T1000 (cell line): ENCODE measurements around the gene FOXI1.

Experiments
- DNase-seq: peaks from one replicate; lab custom pipeline; 2025; ENCODE audit warnings: mixed read lengths; lab: John Stamatoyannopoulos, UW

FOXI1 gene

DNA sequence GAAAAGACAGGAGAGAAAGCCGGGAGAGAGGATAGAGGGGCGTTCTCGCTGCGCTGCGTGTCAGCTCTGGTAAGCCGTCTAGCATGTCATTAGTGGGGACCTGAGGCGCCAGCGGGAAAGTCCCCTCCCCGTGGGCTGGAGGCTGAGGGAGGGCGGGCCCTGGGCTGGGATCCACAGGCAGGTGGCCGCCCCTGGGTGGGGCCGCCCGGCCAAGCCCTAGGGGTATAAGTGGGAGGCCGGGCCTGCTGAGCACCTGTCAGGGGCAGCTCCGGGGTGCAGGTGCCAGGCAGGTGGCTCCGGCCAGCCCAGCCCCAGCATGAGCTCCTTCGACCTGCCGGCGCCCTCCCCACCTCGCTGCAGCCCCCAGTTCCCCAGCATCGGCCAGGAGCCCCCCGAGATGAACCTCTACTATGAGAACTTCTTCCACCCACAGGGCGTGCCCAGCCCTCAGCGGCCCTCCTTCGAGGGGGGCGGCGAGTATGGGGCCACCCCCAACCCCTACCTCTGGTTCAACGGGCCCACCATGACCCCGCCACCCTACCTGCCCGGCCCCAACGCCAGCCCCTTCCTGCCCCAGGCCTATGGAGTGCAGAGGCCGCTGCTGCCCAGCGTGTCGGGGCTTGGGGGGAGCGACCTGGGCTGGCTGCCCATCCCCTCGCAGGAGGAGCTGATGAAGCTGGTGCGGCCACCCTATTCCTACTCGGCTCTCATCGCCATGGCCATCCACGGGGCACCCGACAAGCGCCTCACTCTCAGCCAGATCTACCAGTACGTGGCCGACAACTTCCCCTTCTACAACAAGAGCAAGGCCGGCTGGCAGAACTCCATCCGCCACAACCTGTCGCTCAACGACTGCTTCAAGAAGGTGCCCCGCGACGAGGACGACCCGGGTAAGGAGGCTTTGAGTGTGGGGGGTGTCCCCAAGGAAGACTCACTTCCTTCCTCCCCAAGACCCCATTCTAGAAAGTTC lies at the start of gene FOXI1:
TSS of gene FOXI1 (plus strand) at position 256 of the 970 bp plus-strand sequence. CDS start at position 317, 61 bp downstream.
- no peak for DNase-seq

- DNase-seq = peak; percentile 7
Measured at GRCh38 chr5:170056561-170057267, 49.0 kb upstream of the FOXI1 start.

DNA sequence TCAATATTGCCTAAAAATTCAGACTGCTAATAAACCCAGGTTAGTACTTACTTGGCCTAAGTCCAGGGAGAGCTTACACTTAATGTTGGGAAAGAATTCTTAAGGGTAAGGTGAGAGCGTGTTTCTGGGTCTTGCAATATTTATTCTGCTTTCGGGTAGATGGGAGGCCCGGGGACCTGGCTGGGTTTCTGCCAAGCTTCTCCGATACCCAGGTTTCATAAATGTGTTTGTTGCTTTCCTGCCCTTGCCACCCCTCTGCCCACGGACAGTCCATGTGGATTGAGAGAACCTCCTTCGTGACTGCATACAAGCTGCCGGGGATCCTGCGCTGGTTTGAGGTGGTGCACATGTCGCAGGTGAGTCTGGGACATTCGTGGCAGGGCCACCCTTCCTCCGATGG lies 48.4 kb upstream of the FOXI1 start:
- DNase-seq = no peak

DNA sequence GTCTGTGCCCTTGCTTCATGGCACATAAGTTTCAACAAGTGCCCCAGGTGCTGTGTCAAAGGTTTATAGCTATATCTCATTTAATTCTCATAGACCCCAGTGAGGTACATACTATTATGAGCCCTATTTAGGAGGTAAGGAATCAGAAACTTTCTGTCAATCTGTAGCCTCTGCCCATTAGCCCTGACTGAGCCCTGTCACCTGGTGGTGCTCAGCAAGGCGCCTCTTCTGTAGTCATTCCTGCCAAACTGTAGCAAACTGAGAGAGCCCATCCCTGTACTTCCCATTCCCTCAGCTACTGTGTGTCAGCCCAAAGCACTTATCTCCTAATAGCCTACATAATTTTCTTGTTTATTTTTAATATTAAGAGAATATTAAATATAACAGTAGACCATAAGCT lies 46.5 kb upstream of the FOXI1 start:
- no peak for DNase-seq

GRCh38 chr5:170067152-170067551 lies 38.5 kb upstream of the FOXI1 start:
- DNase-seq = no peak

DNA sequence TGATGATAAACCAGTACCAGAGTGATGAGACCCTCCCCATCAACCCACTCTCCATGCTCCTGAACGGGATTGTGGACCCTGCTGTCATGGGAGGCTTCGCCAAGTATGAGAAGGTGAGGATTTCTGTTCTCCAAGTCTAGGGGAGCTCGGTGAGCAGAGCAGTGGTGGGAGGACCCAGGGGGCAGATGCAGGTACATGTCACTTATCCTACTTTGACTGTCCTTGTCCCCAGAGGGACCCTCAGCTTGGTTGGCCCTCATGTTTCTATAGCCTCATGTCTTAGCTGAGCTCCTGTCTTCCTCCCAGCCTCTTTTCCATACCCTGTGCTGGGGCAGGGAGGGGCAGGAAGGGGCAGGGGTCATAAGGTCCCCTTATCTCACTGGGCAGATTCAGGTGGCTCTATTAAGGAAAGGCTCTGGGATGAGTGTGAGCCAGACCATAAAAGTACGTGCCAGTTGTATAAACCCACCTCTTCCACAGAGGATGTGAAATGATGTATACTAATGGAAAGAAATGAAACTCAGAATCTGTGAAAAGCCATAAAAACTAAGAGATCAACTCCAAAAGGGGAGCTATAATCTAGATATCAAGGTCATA lies 38.0 kb upstream of the FOXI1 start:
- no peak for DNase-seq

GRCh38 chr5:170069512-170069911 lies 36.2 kb upstream of the FOXI1 start:
- no peak for DNase-seq

GRCh38 chr5:170070556-170071412 lies 34.9 kb upstream of the FOXI1 start:
- DNase-seq = no peak

DNA sequence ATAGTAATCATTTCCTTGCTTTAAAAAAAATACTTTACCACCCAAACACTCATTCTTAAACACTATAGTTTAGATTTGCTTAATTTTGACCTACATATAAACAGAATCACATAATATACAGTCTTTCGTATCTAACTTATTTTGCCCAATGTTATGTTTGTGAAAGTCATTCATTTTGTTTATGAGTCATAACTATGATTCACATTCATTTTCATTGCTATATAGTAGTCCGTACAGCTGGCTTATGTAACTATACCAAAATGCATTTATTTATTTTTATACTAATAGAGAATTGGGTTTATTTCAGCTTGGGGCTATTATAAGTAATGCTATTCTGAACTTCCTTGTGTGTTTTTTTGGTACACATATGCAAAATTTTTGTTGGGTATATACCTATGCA lies 33.9 kb upstream of the FOXI1 start:
- DNase-seq = no peak

GRCh38 chr5:170075696-170076095 lies 30.0 kb upstream of the FOXI1 start:
- DNase-seq = no peak

- DNase-seq = no peak
Measured at GRCh38 chr5:170076211-170076610, 29.5 kb upstream of the FOXI1 start.

- no peak for DNase-seq
Measured at GRCh38 chr5:170076739-170077138, 29.0 kb upstream of the FOXI1 start.

GRCh38 chr5:170077526-170077925 lies 28.2 kb upstream of the FOXI1 start:
- no peak for DNase-seq

- no peak for DNase-seq
Measured at GRCh38 chr5:170078458-170078857, 27.2 kb upstream of the FOXI1 start.

GRCh38 chr5:170078931-170079330 lies 26.8 kb upstream of the FOXI1 start:
- DNase-seq = no peak

GRCh38 chr5:170080217-170080616 lies 25.5 kb upstream of the FOXI1 start:
- DNase-seq = no peak

GRCh38 chr5:170080786-170081445 lies 24.8 kb upstream of the FOXI1 start:
- no peak for DNase-seq

DNA sequence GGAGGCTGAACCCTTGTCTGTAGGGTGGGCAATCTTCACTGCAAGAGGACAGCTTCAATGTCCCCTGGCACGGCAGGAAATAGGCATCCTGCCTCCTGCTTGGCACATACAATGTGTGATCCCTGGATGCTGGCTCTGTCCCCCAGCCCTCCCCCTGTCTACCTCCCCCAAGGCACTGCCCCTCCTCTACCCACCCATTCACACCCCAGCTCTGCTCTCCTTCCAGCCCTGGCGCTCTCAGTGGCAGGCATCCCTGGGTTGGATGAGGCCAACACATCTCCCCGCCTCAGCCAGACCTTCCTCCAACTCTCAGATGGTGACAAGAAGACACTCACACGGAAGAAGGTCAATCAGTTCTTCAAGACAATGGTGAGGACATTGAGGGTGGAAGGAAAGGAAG lies 24.1 kb upstream of the FOXI1 start:
- DNase-seq = no peak

DNA sequence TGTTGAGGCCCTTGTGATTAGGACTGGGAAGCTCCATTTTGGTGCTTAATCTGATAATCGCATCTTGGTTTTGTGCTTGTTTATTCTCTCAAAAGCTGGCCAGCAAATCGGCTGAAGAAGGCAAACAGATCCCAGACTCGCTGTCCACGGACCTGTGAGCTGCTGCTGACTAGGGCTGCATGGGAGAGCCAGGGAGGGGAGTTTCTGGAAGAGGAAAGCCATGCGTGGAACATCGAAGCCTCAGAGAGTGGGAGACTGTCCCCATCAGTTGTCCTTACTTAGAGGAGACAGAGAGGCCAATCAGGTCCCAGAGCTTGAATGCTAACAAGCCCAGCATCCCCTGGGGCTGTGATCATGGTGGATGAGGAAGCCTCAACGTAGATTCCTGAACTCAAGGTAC lies 23.0 kb upstream of the FOXI1 start:
- DNase-seq = no peak

DNA sequence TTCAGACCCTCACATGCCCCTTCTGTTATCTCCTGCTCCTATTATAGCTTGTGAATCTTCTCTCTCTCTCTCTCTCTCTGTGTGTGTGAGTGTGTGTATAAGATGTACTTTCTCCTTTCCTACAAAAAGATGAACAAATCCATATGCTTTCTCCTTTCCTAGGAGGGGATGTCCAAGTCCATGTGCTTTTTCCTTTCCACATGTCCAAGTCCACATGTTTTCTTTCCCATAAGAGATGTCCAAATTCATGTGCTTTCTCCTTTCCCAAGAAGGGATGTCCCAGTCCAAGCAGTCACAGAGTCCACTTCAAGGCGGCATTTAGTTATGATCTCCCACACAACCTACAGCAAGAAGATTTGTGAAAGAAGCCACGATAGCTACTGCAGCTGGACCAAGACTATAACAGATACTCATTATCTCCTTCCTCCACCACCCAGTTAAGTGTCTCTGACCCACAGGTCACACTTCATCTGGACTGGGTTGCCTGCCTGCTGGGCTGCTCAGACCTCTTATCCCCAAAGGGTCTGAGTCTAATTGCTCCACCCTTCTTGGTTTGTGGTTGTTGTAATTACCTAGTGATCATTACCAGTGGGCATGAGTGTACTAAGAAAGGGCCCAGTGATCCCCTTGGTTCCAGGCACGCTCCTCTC lies 18.4 kb upstream of the FOXI1 start:
- DNase-seq = no peak
